Prostate gland (tissue), 2 donors: ENCODE measurements around the gene INPP5A.

Experiments used
- POLR2A ChIP-seq: fragments of 450-650 bp; IDR thresholded peaks from one replicate; pipeline ENCODE4 v1.6.1; 2016; ENCODE audit warnings: antibody characterized with exemption, mild to moderate bottlenecking
- POLR2AphosphoS5 ChIP-seq: sonication (generic); formaldehyde crosslinking; IDR thresholded peaks from one replicate; pipeline ENCODE4 v1.6.1; 2017; ENCODE audit warnings: antibody characterized with exemption
- TF ChIP-seq, protein P1 (sequence below), 4 experiments: fragments of 200-600 bp in 2 of 4; fragments of 450-650 bp in 2 of 4; sonication (generic) in 2 of 4; IDR thresholded peaks; 1 replicate in 3 of 4; 2 replicates in 1 of 4; pipeline ENCODE4 v1.5.1; 2016 to 2019; ENCODE audit warnings: antibody characterized with exemption in 4 of 4, mild to moderate bottlenecking in 2 of 4, moderate library complexity in 2 of 4

DNA sequence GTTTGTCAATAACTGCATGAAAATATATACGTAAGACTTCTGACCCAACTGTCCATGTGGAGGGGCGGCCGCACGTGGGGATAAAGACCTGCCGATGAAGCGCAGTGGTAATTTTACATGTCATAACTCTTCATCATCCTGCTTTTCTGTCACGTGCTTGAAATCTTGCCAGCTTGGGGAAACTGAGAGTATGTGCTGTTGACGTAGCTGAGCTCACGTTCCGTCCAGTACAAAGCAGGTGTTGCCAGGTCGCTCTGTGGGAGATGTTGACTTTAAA, 105.1 kb downstream of the INPP5A start:
- TF ChIP-seq, protein P1, sequence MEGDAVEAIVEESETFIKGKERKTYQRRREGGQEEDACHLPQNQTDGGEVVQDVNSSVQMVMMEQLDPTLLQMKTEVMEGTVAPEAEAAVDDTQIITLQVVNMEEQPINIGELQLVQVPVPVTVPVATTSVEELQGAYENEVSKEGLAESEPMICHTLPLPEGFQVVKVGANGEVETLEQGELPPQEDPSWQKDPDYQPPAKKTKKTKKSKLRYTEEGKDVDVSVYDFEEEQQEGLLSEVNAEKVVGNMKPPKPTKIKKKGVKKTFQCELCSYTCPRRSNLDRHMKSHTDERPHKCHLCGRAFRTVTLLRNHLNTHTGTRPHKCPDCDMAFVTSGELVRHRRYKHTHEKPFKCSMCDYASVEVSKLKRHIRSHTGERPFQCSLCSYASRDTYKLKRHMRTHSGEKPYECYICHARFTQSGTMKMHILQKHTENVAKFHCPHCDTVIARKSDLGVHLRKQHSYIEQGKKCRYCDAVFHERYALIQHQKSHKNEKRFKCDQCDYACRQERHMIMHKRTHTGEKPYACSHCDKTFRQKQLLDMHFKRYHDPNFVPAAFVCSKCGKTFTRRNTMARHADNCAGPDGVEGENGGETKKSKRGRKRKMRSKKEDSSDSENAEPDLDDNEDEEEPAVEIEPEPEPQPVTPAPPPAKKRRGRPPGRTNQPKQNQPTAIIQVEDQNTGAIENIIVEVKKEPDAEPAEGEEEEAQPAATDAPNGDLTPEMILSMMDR (IDR thresholded peaks at IDR 0.05) = no peak
- TF ChIP-seq POLR2A = no peak
- TF ChIP-seq POLR2AphosphoS5 = peak; percentile 59
